ENCODE measurements around the gene PTPN9.
A peak's percentile ranks its signal among the peaks of the same experiment; 100 is the strongest.
"Not testable (repeated sequence)": the region's sequence is repeated elsewhere in the genome, so short reads cannot be mapped to it uniquely, and the experiment has no call there.

Gene PTPN9

GRCh38 chr15:75453703-75454470 lies 125.2 kb downstream of the PTPN9 start:
- DNase-seq (ENCODE audit: low spot score) = peak; percentile 98

- DNase-seq (ENCODE audit: low spot score) = peak; percentile 12
Observed at GRCh38 chr15:75452865-75453702, 126.0 kb downstream of the PTPN9 start.

GRCh38 chr15:75452364-75452864 lies 126.7 kb downstream of the PTPN9 start:
- DNase-seq (ENCODE audit: low spot score) = peak; percentile 81

GRCh38 chr15:75451674-75452363 lies 127.3 kb downstream of the PTPN9 start, which contains the start of gene SIN3A:
SIN3A (minus strand) TSS chr15:75451690; CDS start chr15:75430375, 21,315 bp downstream.
- DNase-seq (ENCODE audit: low spot score) = peak; percentile 100

DNA sequence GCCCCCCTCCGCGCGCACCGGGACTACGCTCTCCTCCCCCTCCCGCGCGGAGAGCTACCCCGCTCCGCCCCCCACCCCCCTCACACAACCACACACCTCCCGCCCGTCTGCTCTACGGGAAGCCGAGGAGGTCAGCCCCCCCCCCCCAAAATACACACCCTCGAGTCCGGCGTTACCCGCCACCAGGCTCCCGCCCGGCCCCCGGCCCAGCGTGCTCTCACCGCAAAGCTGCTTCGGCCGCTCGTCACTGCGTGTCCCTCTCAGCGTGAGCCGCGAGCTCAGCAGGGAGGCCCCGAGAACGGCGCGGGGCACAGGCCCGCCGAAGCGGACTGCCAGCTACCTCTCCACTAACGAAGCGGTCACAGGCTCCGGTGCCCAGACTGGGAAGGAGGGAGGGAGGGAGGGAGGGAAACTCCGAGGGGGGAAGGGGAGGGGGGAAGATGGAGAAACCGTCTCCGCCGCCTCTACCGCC lies 127.9 kb downstream of the PTPN9 start:
- no peak for DNase-seq (ENCODE audit: low spot score)

DNA sequence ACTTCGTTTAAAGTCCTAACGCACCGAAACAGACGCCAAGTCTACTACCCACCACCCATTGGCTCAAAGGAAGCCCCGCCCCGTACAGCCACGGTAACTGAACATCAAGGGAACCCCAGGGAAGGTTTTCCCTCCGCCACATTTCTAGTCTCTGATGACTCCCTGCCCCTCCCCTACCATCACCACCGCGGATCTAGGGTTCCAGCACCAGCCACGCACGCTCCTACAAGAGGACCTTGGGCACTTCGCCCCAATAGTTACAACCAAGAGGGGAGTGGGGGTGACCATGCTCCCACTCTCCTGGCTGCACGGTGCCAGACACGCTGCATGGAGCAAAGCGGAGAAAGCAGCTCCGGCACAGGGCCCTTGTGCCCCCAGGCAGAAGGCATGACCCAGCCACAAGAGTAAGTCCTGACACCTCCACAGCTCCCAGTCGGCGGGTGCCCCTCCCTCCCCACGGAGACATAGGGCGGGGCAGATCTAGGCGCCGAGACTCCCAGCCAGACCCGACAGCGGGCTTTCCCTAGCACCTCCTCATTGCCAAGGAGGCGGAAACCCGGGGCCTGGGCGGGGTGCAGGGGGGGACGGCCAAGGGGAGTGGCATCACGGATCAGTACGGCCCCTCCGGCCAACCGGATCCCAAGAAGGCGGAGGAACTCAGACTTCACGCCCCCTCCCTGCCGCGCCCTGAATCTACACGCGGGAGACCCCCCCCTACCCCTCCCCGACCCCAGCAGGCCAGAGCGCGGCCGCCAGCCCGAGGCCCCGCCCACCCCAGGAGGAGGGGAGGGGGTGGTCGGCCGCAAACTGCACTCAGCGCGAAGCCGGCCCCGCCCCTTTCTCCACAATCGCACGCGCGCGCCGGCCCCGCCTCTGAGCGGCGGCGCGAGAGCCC lies 128.6 kb downstream of the PTPN9 start:
- peak; percentile 96 for DNase-seq (ENCODE audit: low spot score)

- no peak for DNase-seq (ENCODE audit: low spot score)
Observed at GRCh38 chr15:75449585-75450306, 129.4 kb downstream of the PTPN9 start.

- not testable (repeated sequence) for DNase-seq (ENCODE audit: low spot score)
Observed at GRCh38 chr15:75448171-75448570, 130.9 kb downstream of the PTPN9 start.

DNA sequence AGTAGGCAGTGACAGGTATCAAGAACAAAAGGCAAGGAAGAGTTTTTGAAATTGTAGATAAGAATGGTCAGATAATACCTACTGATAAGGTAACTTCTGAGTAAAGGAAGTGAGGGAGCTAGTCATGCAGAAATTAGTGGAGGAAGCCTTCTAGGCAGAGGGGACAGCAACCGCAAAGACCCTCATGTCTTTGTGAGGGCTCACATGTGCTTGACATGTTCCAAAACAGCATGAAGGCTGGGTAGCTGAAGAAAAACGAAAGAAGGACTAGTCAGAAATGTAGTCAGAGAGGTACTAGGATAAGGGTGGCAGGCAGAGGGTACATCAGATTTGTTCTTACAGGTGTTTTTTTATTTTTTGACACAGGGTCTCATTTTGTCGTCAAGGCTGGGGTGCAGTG lies 133.0 kb downstream of the PTPN9 start:
- peak; percentile 3 for DNase-seq (ENCODE audit: low spot score)

- not testable (repeated sequence) for DNase-seq (ENCODE audit: low spot score)
Observed at GRCh38 chr15:75445324-75445723, 133.8 kb downstream of the PTPN9 start.

DNA sequence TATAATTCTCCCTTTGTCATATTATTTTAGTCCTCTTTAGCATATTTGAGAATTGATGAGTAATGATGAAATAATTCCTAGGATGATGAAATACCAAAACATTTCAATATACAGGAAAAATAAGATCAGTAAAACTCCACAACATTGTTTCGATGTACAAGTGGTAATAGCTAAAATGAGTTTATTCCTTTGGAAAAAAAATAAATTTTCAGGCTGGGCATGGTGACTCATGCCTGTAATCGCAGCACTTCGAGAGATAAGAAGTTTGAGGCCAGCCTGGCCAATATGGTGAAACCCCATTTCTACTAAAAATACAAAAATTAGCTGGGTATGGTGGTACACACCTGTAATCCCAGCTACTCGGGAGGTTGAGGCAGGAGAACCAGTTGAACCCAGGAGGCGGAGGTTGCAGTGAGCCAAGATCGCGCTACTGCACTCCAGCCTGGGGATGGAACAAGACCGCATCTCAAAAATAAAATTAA lies 135.1 kb downstream of the PTPN9 start:
- DNase-seq (ENCODE audit: low spot score) = not testable (repeated sequence)

DNA sequence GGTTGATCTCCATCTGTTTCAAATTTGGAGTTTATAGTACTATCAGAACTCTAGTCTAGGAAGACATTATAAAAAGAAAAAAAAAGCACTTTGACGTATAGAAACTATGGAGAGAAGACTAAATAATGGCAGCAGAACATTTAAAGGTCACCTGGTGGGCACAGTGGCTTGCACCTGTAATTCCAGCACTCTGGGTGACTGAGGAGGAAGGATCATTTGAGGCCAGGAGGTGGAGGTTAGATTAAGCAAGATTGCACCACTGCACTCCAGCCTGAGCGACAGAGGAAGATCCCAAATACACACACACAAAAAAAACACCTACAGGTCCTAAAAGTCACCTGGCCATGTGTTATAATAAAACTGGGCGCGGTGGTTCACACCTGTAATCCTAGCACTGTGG lies 141.4 kb downstream of the PTPN9 start:
- no peak for DNase-seq (ENCODE audit: low spot score)

DNA sequence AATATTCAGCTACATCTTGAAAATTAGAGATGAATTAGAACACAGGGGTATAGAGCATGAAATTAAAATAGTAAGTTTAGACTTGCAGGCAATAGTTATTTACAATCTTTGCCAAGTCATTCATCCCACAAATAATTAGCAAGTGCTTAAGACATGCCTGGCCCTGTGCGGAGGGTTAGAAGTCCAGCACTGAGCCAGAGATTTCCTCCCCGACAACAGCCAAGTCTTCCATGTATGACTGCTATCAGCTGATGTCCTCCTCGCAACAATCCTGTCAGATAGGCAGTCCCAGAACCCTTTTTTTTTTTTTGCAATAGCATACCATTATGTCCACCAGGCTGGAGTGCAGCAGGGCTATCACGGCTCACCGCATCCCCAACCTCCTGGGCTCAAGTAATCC lies 142.2 kb downstream of the PTPN9 start:
- DNase-seq (ENCODE audit: low spot score) = no peak

GRCh38 chr15:75431682-75432081 lies 147.4 kb downstream of the PTPN9 start:
- no peak for DNase-seq (ENCODE audit: low spot score)

GRCh38 chr15:75431270-75431669 lies 147.8 kb downstream of the PTPN9 start:
- DNase-seq (ENCODE audit: low spot score) = no peak

- no peak for DNase-seq (ENCODE audit: low spot score)
Observed at GRCh38 chr15:75430259-75430658, 148.9 kb downstream of the PTPN9 start.

DNA sequence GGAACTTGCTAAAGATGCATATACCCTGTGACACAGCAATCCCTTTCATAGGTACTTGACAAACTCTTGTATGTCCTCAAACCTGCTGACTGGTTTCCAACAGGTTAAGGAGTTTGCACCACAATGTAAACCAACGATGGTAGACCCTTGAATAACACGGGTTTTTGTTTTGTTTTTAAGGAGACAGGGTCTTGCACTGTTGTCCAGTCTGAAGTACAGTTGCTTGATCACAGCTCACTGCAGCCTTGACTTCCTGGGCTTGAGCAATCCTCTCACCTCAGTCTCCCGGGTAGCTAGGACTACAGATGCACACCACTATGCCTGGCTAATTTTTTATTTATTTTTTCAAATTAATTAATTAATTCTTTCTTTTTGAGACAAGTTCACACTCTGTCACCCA lies 151.0 kb downstream of the PTPN9 start:
- no peak for DNase-seq (ENCODE audit: low spot score)

GRCh38 chr15:75425966-75426500 lies 153.1 kb downstream of the PTPN9 start:
- no peak for DNase-seq (ENCODE audit: low spot score)

- DNase-seq (ENCODE audit: low spot score) = no peak
Observed at GRCh38 chr15:75422554-75422953, 156.6 kb downstream of the PTPN9 start.

DNA sequence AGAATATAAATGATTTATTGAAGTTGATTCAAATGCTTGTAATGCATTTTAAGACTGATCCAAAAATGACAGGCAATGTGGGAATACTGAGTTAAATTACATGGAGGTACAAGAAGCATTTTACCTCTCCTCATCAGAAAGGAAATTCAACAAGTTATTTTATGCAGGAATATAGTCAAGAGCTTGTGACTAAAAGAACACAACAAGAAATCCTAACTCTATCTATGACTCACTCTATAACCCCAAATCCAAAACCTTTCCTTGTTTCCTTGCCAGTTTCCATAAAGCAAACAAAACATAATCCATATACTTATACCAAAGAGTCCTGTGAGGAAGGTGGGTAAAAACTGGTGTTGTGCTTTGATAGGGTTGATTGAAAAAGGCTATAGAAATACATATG lies 158.4 kb downstream of the PTPN9 start:
- DNase-seq (ENCODE audit: low spot score) = no peak
